HG03565 (cell line): ENCODE measurements around the gene CBFA2T3.
"Not testable (repeated sequence)": the region's sequence is repeated elsewhere in the genome, so short reads cannot be mapped to it uniquely, and the experiment has no call there.

ENCODE experiments used
- ATAC-seq: cut with Tn5 transposase; IDR thresholded peaks from one replicate; pipeline ENCODE4 v1.9.1; 2021; ENCODE audit warnings: mild to moderate bottlenecking, moderate library complexity; ENCODE audit not compliant: unreplicated experiment

Gene CBFA2T3

GRCh38 chr16:89013111-89013510 lies 36.1 kb upstream of the CBFA2T3 start:
- no peak for ATAC-seq

GRCh38 chr16:89012622-89012995 lies 35.6 kb upstream of the CBFA2T3 start:
- ATAC-seq: no peak

- ATAC-seq: no peak
Measured at GRCh38 chr16:89011909-89012621, 35.1 kb upstream of the CBFA2T3 start.

GRCh38 chr16:89010210-89010925 lies 33.4 kb upstream of the CBFA2T3 start:
- ATAC-seq: no peak

DNA sequence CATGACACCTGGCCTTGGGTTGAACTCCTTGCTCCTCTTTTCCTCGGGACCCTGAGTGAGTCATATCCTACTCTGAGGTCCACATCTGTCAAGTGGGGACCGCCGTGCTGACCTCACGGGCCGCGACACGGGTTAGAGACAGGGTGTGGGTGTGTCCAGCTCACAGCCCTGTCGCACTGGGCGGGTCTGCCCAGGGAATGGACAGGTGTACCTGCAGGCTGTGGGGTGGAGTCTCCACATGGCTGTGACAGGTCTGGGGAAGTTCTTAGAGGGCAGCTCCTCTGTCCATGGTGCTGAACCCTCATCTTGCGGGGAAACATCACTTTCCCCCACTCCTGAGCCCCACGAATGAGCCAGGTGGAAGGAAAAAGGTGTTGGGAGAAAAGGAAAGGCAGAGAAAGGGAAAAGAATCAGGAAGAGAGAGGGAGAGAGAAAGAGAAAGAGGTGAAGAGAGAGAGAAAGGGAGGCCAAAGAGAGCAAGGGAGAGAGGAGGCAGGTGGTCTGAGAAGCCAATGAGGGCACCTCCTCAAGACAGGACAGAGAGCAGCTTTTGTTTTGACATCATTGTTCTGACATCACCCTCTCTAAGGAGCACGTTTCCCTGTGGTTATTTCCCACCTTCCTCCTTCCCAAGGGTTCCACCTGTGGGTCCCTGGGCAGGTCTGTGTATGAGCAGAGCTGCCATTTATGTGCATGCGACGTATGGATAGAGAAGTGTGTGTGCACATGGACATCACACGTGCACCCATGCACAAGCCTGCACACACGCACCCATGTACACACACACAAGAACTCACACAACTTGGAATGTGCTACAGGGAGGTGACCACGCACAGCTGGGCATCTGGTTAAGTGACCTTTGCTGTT lies 32.6 kb upstream of the CBFA2T3 start:
- ATAC-seq: no peak

- not testable (repeated sequence) for ATAC-seq
Measured at GRCh38 chr16:89008796-89009195, 31.8 kb upstream of the CBFA2T3 start.

- no peak for ATAC-seq
Measured at GRCh38 chr16:89007371-89008249, 30.6 kb upstream of the CBFA2T3 start.

- no peak for ATAC-seq
Measured at GRCh38 chr16:89006036-89006752, 29.2 kb upstream of the CBFA2T3 start.

DNA sequence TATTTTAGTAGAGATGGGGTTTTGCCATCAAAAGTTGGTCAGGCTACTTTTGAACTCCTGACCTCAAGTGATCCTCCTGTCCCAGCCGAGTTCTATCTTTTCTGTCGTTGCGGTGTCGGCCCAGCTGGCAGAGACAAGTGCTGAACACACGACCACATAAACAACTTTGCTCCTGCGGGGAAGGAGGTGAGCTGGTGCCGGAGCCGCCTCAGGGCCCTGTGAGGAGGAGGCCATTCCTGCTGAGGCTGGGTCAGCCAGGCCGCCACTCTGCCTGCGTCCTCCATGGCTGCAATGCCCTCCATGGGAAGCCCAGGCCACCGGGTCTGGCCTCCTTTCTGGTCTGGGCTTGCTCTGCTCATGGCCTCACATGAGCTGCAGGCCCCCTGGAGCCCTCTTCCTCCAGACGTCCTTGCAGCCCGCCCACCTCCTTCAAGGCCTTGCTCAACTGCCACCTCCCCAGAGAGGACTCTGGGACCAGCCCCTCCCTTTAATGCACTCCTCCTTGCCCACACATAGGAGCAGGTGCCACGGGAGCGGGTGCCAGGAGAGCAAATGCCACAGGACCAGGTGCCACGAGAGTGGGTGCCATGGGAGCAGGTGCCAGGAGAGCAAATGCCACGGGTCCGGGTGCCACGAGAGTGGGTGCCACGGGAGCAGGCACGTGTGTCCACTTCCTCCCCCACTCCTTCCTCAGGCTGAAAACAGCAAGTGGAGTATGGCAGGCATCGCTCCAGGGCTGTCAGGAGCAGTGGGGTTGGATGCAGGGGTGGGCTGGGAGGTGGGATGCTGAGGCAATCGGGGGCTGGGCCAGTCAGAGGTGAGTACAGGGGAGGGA lies 28.4 kb upstream of the CBFA2T3 start:
- ATAC-seq: no peak

DNA sequence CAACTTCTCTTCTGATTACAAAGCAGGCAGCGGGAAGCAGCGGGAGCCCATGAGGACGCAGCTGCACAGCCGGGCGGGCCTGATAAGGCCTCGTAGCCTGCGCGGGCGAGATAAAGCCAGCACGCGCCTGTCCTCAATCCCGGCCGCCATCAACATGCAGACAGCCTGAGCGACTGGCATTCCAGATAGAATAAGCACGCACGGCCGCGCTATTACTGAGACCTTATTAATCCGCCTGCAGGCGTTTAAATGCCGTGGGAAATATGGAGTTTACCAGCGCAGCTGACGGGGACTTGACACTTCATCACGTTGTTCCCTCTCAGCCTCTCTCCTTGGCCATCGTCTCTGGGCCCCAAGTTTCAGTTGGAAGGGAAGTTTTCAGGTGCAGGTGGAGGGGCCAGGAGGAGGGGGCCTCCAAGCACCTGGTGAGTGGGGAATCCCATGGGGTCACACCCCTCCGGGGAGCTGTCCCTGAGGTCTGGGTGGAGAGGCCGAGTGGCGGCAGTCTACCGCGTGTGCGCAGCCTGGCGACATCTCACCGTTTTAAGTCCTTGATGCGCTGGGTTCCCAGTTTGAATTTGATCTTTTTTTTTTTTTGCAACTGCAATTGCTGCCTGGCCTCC lies 27.3 kb upstream of the CBFA2T3 start:
- ATAC-seq: no peak

DNA sequence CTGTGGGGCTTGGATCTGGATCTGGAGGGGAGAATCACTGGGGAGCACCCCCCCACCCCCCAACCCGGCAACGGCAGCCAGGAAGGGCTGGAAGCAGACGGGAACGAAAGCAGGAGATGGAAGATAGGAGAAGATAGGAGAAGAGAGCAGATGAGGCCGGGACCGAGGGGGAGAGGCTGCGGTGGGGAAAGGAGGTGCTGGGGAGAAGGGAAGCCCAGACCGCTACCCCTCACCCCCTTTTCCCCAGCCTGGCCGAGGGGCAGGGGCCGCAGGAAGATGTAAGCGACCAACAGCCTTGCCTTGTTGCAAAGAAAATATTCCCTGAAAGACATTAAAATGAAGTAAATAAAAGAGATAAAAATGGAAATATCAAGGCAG lies 26.8 kb upstream of the CBFA2T3 start:
- no peak for ATAC-seq

- no peak for ATAC-seq
Measured at GRCh38 chr16:89002851-89003830, 26.1 kb upstream of the CBFA2T3 start.

- not testable (repeated sequence) for ATAC-seq
Measured at GRCh38 chr16:89002081-89002480, 25.1 kb upstream of the CBFA2T3 start.

GRCh38 chr16:89001117-89002027 lies 24.4 kb upstream of the CBFA2T3 start:
- no peak for ATAC-seq

GRCh38 chr16:89000207-89000959 lies 23.4 kb upstream of the CBFA2T3 start:
- no peak for ATAC-seq
